Fibroblast of the conjunctiva (primary cell): Measurements from ENCODE around the gene VAV3.
"Not testable (repeated sequence)": the region's sequence is repeated elsewhere in the genome, so short reads cannot be mapped to it uniquely, and the experiment has no call there.

Experiments
- DNase-seq: peaks from one replicate; pipeline ENCODE4 v3.0.0-alpha.2; 2010; ENCODE audit warnings: low read depth

The VAV3 gene

DNA sequence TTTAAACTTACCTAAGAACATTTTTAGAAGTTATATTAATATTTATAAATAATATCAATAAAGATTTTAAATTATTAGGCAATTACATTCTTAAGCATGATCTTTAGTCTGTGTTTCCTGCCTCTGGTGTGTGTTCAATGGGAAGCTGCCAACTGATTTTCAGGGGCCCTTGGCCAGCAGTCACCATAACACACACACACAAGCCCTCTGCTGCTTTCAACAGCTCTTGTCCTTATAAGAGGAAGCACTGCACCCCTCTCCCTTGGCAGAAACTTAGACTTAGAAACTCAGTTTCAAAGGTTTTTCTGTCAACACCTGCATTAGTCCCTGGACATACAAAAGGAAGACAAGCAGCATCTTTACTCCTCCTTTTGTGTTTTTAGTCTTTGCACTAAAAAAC, 81.4 kb downstream of the VAV3 start:
- no peak for DNase-seq

DNA sequence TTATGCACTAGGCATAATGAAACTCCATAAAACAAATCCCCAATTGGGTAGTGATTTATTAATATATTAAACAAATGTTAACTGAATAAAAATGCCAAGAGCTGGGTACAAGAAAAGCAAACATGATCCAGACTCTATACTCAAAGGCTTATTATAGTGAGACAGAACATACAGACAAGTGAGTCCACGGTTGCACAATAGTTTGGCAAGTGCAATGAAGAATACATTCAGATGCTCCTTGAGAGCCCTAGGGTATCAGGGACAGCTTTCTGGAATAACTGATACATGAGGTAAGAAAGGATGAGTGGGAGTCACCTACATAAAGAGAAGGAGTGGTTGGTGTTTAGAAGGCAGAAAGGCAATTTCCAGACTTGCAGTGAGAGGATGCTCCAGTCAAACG, 85.1 kb downstream of the VAV3 start:
- DNase-seq: no peak

DNA sequence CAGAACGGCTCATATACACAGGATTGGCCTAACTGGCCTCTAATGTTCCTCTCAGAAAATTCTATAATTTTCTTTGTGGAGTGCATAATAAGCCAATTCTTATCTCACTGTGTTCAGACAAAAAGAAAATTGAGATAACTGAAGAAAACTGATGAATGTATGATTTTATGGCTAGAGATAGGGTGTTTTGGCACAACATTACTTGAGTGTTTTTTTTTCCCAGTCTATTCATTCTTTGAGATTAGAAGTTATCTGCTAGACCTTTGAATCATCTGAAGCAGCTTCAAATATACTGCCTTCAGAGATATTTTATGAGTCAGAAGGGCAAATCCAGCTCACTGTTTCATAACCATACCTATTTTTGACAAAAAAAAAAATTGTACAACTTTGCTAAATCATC, 85.6 kb downstream of the VAV3 start:
- DNase-seq: no peak

DNA sequence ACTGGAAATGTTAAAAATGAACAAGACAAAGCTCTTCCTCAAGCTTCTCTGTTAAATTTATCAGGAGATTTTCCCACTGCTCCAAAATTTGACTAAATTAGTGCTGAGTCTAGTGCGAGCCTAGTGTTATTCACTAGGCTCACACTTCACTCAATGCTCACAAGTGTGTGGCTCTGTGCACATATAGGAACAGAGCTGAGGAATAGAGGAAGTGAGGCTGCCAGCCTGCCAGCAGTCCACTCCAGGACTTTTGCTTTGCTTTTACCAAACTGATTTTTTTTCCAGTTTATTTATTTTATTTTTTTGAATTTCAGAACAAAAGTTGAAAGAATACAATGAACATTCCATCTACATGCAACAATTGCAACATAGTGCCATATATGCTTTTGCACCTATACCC, 87.2 kb downstream of the VAV3 start:
- DNase-seq: no peak

DNA sequence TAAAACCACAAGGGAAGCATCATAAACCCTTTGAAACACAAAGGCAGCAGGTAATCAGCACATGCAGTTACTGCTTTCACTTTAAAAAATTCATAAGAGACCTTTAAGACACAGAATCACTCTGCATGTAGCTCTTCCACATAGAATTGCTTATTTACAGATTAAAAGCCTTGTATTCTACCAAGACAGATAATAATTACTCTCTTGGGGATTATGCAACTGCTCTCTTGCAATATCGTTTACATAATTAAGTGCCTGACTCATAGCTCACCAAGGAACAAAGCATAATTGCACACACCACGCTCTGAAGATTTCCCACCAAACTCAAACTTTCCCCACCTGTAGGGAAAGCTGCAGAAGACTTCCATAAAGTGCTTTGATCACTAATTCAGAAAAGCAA, 87.9 kb downstream of the VAV3 start:
- DNase-seq: peak; percentile 34

DNA sequence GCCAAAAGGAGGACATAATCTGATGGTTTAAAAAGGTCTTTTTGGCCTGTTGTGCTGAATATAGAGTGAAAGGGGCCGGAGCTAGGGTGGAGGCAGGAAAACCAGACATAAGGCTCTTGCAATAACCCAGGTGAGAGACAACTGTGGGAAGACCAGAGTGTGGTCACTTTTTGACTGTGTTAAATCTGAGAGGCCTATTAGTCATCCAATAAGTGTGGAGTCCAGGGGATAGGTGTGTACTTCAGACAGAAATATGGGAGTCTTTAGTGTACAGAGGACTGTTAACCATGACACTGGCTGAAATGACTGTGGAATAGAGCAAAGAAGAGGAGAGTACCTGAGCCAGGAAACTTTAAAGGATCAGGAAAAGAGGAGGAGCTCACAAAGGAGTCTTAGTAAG, 89.3 kb downstream of the VAV3 start:
- no peak for DNase-seq

DNA sequence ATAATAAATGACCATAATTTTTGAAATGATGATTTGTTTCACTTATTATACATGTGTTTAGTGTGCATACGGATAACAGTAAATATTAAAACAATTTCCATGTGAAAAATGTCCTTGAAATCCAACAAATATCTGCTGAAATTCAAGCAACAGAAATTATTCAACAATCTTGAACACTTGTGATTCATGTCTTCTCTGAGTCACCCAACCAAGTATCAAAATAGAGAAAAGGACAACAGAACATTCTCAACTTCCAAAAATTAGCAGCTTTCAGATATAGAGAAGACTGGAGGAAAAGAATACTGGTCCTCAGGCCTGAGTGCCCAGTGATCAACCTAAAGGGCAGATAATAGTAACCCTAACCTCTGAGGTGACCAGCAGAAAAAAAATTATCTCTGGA, 90.8 kb downstream of the VAV3 start:
- DNase-seq: no peak

DNA sequence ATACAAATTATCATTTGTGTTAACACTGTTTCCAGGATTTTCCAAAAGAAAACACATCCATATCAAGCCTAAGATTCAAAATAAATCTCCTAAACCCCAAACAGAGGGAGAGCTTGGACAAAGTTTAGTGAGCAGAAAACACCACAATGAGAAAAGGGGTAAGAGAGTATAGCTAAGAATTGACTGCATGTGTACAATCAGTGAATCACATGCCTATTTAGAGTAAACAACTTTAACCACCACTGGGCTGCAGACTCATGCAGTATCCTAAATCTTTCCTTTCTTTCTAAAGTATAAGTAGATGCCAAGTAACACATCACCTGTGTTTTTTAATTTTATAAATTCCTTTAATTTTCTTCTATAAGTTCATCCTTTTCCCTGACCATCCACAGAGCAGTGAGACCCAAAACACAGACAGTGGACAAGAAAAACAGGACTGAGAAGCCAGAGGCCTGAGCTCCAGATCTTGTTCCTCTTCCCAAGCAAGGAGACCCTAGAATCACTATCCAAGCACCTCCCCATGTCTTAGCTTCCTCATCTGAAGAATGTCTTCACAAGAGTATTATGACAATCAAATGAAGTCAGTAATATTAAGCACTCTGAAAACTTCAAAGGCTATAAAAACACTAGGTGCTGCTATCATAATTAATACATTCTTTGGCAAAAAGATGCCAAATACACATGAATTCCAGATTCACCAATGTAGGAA, 93.1 kb downstream of the VAV3 start:
- no peak for DNase-seq

DNA sequence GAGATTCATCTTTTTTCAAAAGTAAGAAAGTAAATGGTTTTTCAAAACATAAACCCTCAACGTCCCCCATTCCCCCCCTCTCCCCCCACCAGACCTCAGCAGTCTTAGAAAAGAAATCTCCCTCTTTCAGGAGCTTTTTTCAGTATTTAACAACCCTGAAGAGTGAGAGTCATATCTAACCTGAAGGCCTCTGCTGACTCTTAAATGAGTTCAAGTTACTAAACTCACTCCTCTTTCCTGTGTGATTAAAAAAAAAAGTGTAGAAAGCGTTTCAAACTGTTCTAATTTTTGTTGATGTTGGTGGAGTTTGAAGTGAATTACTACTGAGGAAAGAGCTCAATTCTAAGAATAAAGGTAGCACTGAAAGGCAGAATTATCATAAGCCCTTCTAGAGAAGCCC, 93.7 kb downstream of the VAV3 start:
- no peak for DNase-seq

DNA sequence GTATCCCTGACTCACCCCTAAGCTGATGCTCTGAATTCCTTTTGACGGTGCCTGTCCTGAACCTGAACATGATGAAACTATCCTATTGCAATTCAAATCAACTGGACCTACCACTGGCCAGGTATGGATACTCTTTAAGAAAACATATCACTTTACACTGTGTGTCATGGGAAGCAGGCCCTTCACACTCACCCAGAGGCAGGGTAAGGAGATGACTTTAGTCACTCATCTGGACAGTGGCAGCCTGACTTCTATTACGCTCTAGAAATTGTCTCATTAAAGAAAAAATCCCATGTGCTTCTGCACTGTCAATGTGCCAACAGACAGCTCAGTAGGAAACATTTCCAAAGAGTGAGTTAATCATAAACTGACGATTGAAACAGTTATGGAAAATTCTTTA, 94.3 kb downstream of the VAV3 start:
- DNase-seq: peak; percentile 14

DNA sequence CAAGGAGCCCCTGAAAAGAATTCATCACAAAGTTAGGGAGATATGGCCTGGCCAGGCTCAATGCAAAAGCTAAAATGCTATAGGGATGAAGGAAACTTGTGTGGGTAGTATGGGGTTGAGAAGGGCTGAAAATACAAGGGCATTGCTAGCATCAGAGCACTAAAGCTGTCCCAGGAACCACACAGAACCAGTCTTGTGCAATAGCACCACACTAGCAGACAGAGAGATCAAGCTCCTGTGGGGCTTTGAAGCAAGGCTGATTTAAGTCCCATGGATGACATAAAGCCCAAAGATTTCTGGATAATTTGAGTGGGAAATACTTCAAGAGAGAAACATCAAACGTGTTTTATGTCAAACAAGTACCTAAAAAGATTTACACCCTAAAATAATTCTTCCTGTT, 97.1 kb downstream of the VAV3 start:
- DNase-seq: no peak

DNA sequence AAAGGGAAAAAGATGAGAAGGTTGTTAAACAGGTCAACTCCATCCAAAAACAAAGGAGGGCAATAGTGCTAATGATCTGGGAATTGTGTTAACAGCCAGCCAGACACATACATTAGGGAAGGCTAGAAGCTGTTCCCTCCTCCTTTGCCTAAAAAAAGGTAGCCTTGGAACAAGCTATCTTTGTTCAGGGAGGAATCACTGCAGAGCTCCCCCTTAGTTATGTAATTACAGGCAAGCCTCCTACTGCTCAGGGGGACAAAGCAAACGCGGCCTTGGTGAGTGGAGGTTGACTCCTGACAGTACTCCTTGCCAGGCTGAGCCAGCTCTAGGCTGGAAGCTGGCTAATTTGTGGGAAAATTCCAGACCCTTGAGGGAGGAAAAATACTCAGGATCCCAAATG, 97.6 kb downstream of the VAV3 start:
- no peak for DNase-seq

DNA sequence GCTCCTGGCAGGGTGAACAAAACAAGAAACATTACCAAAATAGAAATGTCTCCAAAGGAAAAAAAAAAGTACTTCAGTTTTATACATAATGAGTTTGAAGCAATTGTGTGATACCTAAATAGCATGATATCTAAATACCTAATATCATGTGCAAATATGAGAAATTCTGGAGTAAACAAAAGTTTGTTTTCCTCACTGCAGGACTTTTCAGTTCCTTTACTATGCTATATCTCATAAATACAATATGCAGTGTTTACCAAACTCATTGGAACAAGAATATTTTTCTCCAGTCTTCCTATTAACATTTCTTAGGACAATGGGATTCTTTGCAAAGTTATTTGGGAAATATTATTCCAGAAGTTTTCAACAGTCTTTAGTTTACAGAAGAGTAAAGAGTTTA, 98.1 kb downstream of the VAV3 start:
- DNase-seq: no peak

DNA sequence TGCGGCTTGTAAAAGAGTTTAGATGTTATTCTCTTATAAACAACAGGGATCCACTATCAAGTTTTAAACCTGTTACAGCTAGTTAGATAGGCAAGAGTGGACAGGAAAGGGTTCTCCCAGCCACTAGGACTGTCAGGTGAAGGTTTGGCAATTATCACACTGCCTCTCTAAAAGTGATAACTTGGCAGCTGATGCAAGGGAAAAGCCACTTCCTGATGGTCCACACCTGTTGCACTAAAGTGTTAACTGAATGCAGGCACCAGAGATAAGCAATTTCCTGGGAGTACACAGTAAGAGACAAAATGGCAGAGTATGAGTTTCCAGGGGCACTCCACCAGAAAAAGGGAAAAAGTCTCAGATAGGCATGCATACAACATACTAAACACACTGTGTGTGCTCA, 99.4 kb downstream of the VAV3 start:
- DNase-seq: no peak

DNA sequence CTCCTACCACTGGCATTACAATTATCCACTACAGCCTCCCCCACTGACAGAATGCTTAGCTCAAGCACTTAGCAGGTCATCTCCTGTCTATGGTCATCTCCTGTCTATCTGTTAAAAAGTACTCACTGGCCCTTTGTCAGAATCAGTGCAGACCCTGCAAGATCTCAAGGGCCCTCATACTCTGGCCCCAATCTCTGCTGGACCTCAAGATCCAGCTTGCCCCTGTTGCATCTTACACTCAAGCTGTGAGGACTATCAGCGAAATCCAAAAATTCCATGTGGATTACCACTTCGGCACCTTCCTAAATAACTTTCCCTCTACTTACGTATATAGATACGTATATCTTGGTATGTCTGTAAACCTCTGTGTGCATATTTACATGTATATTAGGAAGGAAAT, 101.6 kb downstream of the VAV3 start:
- no peak for DNase-seq

DNA sequence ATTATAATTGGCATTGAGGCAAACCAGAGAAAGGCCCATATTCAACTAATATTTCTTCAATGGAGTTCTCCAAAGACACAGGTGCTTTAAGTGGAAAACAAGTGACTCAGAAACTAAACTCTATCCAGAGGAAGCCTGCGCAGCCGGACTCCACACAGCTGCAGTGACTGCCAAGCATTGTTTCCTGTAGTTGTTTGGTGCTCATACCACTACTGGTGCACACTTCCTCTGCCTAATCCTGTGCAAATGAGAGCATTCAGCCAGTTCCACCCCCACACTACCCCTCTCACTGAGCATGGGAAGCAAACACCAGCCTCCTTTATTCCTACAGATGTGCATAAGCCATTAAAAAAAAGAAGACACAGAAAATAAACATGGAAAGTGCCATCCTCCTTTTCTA, 102.9 kb downstream of the VAV3 start:
- DNase-seq: no peak

DNA sequence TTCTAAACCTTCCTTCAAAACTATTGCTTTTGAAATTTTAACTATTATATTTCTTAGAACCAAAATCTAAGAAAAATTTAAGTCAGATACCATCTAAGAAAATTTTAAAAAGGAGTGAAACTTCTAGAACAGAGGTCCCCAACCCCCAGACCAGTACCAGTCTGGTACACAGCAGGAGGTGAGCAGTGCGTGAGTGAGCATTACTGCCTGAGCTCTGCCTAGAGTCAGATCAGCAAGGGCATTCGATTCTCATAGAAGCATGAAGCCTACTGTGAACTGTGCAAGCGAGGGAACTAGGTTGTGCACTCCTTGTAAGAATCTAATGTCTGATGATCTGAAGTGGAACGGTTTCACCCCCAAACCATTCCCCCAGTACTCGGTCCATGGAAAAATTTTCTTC, 106.7 kb downstream of the VAV3 start:
- DNase-seq: no peak

DNA sequence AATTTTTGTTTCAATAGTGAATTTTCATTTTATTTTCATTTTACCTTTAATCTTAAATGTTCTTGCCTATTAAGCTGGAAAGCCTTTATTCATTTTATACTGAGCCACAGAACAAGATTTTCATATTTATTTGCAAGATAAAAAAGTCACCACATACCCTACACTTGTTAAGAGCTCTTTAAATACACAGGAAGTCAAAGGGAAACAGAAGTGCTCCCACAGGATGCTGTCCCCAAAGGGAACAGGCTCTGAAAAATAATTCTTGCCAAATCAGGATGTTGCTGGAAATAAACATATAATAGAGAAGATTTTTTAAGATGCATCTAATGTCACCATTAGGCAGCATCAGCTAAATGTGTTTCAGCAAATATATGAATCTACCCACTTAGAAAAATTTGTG, 113.6 kb downstream of the VAV3 start:
- DNase-seq: no peak

DNA sequence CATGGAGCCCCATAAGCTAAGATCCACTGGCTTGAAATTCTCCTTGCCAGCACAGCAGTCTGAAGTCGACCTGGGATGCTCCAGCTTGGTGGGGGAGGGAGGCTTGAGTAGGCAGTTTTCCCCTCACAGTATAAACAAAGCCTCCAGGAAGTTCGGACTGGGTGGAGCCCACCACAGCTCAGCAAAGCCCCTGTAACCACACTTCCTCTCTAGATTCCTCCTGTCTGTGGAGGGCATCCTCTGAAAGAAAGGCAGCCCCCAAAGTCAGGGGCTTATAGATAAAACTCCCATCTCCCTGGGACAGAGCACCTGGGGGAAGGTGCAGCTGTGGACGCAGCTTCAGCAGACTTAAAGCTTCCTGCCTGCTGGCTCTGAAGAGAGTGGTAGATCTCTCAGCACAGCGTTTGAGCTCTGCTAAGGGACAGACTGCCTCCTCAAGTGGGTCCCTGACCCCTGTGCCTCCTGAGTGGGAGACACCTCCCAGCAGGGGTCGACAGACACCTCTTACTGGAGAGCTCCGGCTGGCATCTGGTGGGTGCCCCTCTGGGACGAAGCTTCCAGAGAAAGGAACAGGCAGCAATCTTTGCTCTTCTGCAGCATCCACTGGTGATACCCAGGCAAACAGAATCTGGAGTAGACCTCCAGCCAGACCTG, 120.3 kb downstream of the VAV3 start:
- DNase-seq: not testable (repeated sequence)

DNA sequence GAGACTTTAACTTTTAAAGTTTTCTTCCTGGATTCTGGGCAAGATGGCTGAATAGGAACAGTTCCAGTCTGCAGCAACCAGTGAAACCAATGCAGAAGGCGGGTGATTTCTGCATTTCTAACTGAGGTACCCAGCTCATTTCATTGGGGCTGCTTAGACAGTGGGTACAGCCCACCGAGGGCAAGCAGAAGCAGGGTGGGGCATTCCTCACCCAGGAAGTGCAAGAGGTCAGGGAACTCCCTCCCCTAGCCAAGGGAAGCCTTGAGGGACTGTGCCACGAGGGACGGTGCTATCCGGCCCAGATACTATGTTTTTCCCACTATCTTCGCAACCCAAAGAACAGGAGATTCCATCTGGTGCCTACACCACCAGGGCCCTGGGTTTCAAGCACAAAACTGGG, 121.0 kb downstream of the VAV3 start:
- DNase-seq: no peak

DNA sequence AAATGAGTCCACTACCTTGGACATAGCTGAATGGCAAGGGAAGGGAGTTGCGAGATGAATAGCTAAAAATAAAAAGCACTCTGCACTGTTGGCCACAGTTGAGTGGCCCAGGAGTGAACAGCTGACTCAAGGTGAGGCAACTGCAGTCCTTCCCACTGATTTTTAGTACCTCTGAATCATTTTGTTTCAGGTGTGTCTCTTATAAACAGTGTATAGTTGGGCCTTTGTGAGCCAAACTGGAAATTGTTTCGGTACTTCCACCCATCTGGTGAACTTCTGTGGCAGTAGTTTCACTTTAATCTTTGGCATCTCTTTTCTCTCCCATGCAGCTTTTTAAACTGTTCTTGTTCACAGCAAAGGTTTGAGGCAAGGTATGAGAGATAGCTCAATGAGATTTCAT, 122.7 kb downstream of the VAV3 start:
- no peak for DNase-seq

DNA sequence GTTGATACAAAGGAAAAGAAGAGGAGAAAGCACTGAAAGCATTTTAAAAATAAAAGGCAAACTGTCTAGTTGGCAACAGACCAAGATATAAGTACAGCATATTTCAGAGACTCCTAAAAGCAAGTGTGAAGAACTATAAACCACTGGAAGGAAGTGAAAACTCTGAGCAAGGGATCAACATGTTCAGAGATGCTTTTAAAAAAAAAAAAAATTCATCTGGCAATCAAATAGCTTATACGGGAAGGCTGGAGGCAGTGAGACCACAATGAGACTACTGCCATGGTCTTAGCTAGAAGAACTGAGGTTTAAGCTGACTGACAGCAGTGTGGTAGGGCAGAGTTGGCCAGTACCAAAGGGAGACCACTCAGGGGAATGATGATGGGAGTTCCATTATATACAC, 124.3 kb downstream of the VAV3 start:
- DNase-seq: no peak

DNA sequence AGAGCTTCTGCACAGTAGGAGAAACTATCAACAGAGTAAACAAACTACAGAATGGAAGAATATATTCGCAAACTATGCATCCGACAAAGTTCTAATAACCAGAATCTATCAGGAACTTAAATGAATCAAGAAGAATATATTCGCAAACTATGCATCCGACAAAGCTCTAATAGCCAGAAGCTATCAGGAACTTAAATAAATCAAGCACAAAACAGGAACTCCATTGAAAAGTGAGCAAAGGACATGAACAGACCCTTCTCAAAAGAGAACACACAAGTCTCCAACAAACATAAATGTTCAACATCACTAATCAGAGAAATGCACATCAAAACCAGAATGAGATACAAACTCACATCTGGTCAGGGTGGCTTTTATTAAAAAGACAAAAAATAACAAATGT, 126.9 kb downstream of the VAV3 start:
- DNase-seq: no peak

DNA sequence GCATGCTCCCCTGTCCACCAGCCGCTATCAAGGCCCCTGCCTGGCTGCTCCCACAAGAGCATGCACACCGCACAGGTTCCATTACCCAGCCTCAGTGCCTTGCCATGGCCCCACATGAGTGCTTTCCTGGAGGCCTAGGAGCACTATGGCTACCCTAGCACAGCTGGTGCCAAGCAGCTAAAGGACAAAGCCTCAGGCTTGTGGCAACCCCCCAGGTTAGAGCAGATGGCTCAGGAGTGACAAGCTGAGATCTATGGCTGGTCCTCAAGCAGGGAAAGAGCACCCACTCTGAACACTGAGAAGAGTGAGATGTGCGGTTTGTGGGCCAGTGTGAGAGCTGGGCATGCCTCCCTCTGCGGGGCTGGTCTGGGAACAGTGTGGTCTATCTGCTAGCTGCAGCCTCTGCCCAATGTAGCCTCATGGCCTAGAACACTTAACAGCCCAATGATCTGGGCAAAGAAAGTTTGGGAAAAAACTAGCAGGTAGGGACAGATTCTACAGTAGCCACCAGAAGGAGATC, 129.8 kb downstream of the VAV3 start:
- DNase-seq: no peak
